DLD1 (cell line): ENCODE measurements around the gene PMIS2.
"Not testable (repeated sequence)": the region's sequence is repeated elsewhere in the genome, so short reads cannot be mapped to it uniquely, and the experiment has no call there.

Source experiments
- in situ Hi-C: cut with HindIII; loops from 2 replicates; pipeline ENCODE4 v1.10.0; 2017; ENCODE audit warnings: low sequenced_read_pairs

Gene PMIS2

GRCh38 chr19:35587321-35587720, 1.3 kb downstream of the PMIS2 start:
- in situ Hi-C loops = no loop called here

DNA sequence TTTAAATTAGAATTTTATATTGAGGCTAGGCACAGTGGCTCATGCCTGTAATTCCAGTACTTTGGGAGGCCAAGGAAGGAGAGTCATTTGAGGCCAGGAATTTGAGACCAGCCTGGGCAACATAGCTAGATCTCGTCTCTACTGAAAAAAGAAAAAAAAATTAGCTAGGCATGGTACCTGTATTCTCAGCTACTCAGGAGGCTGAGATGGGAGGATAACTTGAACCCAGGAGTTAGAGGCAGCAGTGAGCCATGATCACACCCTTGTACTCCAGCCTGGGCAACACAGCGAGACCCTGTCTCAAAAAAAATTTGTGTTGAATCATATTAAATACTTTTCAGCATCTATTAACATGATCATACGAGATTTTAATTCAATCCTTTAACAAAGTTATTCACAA, 4.9 kb downstream of the PMIS2 start:
- in situ Hi-C loops = no loop called here

GRCh38 chr19:35592226-35592625, 6.3 kb downstream of the PMIS2 start:
- in situ Hi-C loops = no loop called here

- in situ Hi-C loops = not testable (repeated sequence)
These were observed 9.1 kb downstream of the PMIS2 start for GRCh38 chr19:35595026-35595425.

DNA sequence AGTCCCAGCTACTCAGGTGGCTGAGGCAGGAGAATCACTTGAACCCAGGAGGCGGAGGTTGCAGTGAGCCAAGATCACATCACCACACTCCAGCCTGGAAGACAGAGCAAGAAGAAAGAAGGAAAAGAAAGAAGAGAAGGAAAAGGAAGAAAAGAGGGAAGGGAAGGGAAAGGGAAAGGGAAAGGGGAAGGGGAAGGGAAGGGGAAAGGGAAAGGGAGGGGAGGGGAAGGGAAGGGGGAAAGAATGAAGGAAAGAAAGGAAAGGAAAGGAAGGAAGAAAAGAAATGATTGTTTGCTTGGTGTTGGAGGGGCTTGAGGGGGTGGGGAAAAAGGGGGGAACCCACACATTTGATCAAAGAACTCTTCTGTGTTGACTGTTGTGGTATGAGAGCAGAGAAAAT, 10.0 kb downstream of the PMIS2 start:
- in situ Hi-C loops = no loop called here

DNA sequence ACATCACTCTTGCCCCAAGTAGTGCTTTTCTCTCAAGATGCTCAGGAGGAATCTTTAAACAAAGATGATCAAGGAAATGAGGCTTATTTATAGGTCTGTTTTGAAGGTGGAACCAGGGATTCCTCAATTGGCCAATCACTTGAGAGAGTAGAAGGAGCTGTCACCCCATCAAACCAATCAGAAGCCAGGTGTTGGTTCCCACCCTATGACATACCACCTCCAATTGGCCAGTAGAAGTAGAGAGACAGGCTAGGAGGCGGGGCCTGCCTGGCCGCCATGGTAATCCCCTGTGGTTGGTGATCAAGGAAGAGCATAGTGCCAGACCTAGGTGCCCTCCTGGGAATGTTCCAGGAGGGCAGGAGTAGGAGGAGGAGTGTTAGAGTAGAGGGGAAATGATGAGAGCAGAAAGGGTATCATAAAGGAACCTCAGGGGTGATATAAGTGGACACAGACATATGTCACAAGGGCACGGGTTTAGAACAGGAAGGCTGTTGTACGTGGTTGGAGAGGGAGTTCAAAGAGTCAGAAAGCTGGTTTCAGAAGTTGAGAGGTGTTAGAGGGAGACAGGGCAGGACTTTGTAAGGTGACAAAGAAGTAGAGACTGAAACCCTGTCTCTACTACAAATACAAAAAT, 10.5 kb downstream of the PMIS2 start:
- in situ Hi-C loops = no loop called here

- in situ Hi-C loops = no loop called here
These were observed 16.0 kb downstream of the PMIS2 start for GRCh38 chr19:35601971-35602370.

DNA sequence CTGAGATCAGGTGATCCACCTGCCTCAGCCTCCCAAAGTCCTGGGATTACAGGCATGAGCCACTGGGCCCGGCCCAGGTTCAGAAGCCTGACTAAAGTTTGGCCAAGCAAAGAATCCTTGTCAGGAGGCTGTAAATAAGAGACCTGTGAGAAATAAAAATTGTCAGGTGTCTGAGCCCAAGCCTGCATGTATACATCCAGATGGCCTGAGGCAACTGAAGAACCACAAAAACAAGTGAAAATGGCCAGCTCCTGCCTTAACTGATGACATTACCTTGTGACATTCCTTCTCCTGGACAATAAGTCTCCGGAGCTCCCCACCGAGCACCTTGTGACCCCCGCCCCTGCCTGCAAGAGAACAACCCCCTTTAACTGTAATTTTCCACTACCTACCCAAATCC, 18.5 kb downstream of the PMIS2 start:
- in situ Hi-C loops = not testable (repeated sequence)

DNA sequence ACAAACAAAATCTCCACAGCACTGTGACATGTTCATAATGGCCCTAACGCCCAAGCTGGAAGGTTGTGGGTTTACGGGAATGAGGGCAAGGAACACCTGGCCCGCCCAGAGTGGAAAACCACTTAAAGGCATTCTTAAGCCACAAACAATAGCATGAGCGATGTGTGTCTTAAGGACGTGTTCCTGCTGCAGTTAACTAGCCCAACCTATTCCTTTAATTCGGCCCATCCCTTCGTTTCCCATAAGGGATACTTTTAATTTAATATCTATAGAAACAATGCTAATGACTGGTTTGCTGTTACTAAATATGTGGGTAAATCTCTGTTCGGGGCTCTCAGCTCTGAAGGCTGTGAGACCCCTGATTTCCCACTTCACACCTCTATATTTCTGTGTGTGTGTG, 21.2 kb downstream of the PMIS2 start:
- in situ Hi-C loops = not testable (repeated sequence)

- in situ Hi-C loops = no loop called here
These were observed 21.7 kb downstream of the PMIS2 start for GRCh38 chr19:35607661-35608060.

GRCh38 chr19:35608251-35608650, 22.3 kb downstream of the PMIS2 start:
- in situ Hi-C loops = no loop called here

DNA sequence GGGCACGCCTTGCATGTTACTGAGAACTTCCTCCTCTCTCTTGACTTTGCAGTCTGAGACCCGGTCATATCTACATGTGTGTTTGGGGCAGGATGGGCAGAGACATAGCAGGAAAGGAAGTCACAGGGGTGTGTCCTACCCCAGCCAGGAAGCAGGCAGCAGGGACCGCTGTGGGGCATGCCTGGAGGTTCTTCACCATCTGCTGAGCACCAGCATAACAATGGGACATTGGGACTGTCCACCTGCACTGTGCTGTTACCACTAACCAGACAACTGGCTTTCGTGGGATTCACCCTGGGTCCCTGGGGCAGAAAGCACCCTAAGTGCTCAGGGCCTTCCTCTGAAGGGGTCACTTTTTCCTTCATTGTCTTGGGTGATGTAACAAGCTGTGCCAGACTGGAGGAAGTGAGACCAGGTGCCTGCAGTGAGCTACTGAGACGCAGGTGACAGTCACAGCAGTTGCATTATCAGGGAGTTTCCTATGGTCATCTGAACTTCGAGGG, 23.9 kb downstream of the PMIS2 start:
- in situ Hi-C loops = no loop called here

DNA sequence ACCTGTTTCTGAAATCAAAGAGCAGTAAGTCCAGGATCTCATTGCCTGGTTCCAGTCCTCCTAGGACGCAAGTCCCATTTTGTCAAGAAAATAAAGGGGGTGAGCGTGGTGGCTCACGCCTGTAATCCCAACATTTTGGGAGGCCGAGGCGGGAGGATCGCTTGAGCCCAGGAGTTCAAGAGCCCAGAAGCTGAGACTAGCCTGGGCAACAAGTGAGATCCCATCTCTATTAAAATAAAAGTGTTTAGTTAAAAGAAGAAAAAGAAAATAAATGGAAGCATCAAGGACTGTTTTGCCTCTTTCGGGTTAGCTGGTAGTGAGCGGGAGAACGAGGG, 26.2 kb downstream of the PMIS2 start:
- in situ Hi-C loops = no loop called here

DNA sequence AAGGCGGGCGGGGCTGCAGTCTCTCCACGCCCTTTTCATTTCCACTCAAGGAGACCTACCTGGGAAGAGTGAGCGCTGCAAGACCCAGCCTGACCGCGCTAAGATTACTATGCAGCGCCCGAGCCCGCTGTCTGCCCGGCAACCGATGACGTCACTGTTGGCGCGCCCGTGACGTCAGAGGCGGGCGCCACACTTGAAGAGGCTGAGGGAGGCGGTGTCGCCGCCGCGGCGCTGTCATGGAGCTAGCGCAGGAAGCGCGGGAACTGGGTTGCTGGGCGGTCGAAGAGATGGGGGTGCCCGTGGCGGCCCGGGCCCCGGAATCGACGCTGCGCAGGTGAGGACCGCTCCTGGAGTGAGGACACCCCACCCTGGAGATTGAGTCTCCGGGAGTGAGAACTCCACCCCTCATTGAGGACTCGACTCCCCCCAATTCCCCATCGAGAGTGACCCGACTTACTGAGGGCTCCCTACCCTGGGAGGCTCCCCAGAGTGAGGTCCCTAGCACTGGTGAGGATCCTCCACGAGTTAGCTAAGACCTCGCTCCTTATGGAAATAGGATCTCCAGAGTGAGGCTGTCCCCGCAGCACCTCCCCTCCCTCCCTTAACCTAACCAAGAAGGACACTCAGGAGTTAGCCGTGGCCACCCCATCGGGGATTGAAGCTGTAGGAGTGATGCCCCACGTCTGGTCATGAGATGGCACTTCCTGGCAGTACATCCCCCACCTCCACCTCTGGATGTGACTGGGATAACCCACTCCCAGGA, 26.8 kb downstream of the PMIS2 start, which contains the start of gene HAUS5:
HAUS5 (plus strand) TSS at position 177 of the 763 bp plus-strand sequence; CDS start at position 237, 60 bp downstream.
- in situ Hi-C loops = no loop called here

DNA sequence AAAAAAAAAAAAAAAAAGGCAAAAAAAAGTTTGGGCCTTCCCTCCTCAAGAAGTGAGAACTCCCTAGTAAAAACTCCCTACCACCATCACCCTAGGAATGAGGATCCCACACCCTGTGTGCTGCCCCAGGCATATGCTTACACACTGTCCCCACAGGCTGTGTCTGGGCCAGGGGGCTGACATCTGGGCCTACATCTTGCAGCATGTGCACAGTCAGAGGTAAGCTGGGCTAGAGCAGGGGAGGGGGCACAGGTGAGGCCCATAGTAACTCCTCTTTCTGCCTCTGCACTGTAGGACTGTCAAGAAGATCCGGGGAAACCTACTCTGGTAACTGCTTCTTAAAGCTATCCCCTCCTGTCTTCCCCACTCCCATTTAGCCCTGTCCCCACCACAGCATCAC, 27.6 kb downstream of the PMIS2 start:
- in situ Hi-C loops = no loop called here

- in situ Hi-C loops = no loop called here
These were observed 29.1 kb downstream of the PMIS2 start for GRCh38 chr19:35615036-35615435.

DNA sequence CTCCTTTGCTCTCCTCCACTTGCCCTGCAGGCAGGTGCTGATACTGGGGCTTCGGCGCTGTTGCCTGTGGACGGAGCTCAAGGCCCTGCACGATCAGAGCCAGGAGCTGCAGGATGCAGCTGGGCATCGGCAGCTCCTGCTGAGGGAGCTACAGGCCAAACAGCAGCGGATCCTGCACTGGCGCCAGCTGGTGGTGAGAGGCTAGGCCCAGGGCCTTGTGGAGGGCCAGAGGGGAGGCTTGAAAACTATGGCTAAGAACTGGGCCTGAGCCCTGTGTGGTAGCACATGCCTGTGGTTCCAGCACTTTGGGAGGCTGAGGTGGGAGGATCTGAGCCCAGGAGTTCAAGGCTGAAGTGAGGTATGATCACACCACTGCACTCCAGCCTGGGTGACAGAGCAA, 32.9 kb downstream of the PMIS2 start:
- in situ Hi-C loops = no loop called here

GRCh38 chr19:35619290-35619923, 33.4 kb downstream of the PMIS2 start:
- in situ Hi-C loops = no loop called here

DNA sequence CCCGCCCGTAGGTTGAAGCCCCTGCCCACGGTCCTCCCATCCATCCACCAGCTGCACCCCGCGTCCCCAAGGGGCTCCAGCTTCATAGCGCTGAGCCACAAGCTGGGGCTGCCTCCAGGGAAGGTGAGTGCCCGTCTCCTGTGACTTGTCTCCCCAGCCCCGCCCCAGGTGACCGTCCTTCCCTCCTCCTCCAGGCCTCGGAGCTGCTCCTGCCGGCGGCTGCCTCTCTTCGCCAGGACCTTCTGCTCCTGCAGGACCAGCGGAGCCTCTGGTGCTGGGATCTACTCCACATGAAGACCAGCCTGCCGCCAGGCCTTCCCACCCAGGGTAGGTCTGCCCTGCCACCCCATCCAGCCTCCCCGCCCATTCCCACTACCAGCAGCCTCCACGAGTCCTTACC, 34.0 kb downstream of the PMIS2 start:
- in situ Hi-C loops = no loop called here

DNA sequence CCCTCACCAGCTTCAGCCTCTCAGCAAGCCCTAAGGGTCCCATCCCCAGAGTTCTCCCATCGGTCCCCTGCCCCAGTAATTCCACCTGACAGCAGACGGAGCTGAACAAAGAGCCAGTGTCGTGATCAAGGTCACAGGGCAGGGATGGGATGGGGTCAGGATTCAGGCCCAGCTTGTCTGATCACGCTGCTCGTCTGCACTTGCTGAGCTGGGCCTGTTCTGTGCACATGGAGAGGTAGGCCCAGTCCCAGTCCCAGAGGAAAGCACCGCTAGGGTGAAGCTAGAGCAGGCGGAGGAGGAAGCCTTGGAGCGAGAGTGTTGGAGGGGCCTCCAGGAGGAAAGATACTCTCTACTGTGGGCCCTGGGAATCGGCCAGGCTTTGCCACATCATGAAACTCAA, 35.7 kb downstream of the PMIS2 start:
- in situ Hi-C loops = no loop called here

- in situ Hi-C loops = no loop called here
These were observed 36.8 kb downstream of the PMIS2 start for GRCh38 chr19:35622750-35623149.
